Hepatic stellate cell (primary cell): ENCODE measurements around the gene NKTR.

ENCODE experiments used
- DNase-seq: peaks from one replicate; pipeline ENCODE4 v3.0.0; 2011; ENCODE audit warnings: low spot score

Gene NKTR

DNA sequence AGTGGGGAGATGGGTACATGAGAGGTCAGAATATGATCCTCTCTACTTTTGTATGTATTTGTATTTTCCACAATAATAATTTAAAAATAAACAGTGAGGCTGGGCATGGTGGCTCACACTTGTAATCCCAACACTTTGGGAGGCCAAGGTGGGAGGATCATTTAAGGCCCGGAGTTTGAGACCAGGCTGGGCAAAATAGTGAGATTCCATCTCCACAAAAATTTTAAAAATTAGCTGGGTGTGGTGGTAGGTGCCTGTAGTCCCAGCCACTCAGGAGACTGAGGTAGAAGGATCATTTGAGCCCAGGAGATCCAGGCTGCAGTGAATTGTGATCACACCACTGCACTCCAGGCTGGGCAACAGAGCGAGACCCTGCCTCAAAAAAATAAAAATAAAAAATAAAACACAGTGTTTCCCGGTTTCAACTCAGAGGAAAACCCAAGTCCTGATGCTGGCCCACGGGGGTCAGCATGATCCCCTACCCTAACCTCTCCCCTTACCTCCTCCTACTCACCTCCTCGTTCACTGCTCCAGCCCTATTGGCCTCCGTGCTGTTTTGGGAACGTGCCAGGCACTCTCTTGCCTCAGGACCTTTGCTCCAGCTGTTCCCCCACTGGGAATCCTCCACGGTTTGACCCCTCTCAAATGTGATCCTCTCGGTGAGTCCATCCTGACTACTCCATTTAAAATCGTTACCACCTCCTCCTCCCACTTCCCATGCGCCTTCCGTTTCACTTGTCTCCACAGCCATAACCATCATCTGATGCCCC lies 82.0 kb downstream of the NKTR start:
- no peak for DNase-seq

- DNase-seq = peak; percentile 99
These were observed 83.6 kb downstream of the NKTR start for GRCh38 chr3:42683875-42684598.

DNA sequence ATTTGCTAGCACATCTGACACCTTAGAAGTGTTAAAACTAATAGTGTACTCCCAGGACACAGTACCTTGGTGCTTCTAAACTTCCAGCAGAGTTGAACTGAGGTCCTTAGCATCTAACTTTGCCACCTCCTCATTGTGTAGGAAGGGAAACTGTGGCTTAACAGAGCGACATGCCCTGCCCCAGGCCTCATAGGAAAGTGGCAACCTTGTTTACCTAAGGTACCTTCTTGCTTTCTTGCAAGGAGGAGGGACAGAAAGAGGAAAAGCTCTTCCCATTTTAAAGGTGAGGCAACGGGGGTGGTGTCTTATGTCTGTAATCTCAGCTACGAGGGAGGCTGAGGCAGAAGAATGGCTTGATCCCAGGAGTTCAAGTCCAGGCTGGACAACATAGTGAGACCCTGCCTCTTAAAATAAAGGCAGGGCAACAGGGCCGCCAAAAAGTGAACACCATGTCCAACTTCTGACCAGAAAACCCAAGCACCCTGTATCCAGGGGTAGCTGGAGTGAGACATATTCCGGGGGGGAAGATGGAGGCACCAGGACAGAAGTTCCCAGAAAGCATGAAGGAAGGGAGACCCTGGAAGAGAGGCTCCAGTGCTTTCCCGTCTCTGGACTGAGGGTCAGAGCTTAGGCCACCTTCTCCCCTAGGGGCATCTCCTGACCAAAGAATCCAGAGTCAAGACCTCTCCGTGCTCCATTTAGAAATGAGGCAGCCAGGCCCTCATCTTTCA lies 84.3 kb downstream of the NKTR start:
- DNase-seq = no peak

DNA sequence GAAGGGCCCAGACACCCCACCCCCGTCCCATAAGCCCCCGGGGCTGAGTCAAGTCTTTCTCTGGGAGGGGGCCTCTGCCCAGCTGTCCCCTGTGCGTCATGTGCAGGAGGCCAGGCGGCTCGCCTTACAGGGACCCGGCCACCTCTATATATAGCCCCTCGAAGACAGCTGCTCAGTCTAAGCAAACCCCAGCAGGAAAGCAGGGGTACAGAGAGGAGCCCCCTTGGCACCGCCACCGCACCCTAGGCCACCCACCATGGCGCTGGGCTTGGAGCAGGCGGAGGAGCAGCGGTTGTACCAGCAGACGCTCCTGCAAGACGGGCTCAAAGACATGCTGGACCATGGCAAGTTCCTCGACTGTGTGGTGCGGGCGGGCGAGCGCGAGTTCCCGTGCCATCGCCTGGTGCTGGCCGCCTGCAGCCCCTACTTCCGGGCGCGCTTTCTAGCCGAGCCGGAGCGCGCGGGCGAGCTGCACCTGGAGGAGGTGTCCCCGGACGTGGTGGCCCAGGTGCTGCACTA lies 84.9 kb downstream of the NKTR start, which contains the start of gene KLHL40:
TSS of gene KLHL40 (plus strand) at position 175 of the 519 bp plus-strand sequence. CDS start at position 257, 82 bp downstream.
- no peak for DNase-seq

GRCh38 chr3:42685891-42686820 lies 85.7 kb downstream of the NKTR start:
- DNase-seq = no peak

- DNase-seq = no peak
These were observed 86.6 kb downstream of the NKTR start for GRCh38 chr3:42686832-42687650.

GRCh38 chr3:42688016-42688415 lies 87.5 kb downstream of the NKTR start:
- no peak for DNase-seq

DNA sequence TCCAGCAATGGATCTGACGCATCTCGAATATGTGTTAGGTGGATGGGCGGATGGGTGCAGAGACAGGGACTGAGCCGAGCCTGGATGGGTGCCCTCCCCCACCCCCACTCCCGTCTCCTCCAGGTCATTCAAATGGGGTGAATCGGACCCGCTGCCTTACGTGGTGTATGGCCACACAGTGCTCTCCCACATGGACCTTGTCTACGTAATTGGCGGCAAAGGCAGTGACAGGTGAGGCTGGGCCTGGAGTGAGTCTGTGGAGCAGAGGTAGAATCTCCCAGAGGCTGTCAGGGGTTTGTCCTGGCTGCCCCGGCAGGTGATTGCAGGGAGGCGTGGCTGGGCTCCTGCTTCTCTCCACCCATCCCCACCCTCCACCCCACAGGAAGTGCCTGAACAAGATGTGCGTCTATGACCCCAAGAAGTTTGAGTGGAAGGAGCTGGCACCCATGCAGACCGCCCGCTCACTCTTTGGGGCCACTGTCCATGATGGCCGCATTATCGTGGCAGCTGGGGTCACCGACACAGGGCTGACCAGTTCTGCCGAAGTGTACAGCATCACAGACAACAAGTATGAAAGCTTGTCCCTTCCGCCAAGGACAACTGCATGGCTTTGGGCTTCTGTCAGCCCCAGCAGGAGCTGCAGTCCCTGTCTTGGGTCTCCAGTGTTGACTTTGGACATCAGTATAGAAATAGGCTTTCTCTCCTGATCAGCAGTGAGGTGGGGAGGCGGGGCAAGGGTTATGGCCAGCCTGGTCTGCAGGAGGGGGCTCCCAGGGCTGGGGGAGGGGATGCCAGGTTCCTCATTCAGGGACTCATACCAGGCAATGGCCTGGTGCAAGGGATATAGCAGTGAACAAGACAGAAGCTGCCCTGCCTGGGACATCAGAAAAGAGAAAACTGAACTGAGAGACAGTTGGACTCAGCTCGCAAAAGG lies 88.3 kb downstream of the NKTR start:
- no peak for DNase-seq

- no peak for DNase-seq
These were observed 89.0 kb downstream of the NKTR start for GRCh38 chr3:42689421-42690014.

DNA sequence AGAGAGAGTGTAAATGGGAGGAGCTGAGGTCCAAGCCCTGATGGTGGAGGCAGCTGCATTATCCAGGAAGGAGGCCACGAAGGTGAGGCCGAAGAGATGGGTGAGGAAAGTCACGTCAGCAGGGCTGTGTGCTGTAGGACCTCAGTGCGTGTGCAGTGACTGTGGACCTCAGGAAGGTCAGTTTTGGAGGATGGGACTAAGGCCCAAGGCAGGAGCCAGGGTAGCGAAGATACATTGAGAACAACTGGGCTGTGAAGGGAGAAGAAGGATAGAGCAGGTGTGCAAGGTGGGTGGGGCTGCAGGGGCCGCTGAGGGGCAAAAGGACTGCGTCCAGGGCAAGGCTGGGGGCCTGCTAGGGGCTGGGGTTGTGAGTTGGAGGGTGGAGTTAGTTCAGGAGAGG lies 89.7 kb downstream of the NKTR start:
- DNase-seq = no peak

DNA sequence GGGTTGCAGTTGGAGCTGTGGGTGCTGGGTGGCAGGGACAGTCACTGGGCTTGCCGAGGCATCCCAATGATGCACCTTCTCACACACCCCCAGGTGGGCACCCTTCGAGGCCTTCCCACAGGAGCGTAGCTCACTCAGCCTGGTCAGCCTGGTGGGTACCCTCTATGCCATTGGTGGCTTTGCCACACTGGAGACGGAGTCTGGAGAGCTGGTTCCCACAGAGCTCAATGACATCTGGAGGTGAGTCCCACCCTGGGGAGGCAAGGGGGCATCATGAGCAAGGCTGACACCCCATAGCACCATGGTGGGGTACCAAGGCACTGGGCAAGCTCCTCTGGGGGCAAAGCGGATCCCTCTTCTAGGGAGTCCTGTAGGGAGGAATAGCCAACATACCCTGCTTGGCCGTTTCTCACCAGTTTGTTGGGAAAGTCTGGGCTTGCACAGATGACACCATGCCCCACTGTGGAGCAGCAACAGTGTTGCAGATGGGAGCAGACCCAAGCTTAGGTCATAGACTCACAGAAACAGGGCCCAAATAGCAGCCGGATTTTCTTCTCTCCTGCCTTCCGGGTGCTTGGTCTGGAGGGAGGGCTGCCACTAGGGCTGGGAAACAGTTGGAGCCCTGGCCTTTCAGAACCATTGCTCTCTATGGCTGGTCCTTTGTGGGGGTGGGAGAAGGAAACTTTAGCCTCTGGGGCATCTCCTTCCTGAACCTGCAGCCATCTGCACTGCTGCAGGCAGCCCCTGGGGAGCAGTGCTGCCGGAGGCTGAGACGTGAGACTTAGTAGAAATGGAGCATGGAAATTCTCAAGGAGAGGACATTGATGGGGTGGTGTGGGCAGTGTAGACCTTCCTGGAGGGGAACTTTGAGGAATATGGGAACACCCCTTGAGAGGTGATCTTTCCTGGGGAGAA lies 90.5 kb downstream of the NKTR start:
- no peak for DNase-seq

DNA sequence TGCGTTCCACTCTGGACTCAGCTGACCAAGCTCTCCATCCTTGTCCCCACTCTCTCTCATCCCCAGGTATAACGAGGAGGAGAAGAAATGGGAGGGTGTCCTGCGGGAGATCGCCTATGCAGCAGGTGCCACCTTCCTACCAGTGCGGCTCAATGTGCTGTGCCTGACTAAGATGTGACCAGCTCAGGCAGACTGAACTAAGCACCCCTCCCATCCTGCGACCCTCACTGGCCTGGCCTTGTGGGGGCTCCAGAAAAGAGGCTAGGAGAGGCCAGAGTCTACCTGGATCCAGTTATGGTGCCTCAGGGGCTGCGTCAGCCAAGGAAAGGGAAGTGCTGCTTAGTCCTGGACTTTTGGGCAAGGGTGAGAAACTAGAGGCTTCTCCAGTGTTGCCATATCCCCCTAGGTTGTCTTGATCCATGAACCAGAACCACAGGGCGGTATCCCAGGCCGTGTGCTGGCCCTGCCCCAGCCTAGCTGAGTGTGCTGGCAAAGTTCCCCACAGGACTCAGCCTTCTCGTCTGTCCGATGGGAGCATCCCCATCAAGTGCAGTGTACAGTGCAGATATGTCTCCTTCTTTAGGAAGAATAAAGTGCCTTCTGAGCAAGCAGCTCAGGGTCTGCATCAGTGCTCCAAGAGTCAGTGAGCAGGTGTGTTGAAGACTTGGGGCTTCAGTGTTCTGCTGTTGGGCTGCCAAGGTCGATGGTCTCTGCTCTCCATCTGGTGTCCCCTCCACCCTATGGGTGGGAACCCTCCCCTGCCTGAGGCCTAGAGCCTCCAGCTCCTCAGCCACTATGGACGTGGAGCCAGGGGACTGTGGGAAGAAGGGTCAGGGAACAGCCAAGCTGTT lies 91.6 kb downstream of the NKTR start:
- no peak for DNase-seq

DNA sequence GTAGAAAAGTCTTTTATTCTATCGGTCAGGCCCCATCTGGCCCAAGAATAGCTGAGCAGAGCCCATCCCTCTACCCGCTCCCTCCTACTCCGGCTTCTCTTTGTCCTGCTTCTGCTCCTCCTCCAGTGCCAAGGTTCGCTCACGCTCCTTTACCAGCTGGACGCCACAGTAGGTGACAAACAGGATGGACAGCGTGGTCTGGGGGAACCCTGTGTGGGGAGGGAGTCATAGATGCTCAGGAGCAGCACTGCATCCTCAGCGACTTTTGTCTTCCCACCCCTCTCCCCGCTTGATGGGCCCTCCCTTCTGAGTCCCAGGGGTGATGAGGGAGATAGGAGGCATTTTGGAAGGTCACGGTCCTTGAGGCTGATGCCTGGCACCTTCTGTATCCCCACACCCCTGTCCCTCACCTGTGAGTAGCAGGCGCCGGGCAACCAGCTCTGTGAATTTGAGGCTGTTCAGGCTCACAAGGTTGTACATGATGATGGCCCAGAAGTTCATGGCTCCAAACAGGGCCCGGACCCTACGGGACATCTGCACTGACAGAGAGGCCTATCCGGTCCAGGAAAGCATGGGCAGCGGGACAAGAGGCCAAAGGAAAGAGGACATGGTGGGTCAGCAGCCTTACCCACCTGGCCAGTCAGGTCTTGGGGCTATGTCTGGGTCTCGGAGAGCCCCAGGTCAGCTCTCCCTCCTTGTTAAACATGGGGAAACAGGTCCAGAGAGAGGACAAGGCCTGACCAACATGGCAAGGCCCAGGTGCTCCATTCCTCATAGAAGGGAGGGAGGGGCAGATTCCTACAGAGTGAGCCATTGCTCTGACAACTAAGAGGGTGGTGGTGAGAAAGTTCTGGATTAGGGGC lies 92.4 kb downstream of the NKTR start:
- no peak for DNase-seq

- DNase-seq = no peak
These were observed 93.0 kb downstream of the NKTR start for GRCh38 chr3:42693530-42693930.

DNA sequence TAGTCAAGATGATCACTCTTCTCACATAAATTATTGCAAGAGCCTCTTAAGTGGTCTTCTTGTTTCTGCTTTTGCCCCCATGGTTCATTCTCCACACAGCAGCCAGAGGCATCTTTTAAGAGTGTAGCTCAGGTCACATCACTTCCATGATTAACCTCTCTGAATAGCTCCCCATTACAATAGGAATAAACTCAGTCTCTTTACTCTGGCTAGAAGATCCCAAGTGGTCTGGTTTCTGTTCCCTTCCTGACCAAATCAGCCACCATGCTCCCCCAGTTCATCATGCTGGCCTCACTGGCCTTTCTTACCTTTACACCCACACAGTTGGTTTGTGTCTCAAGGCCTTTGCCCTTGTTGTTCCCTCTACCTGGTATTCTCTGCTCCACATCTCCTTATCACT lies 93.9 kb downstream of the NKTR start:
- DNase-seq = no peak
